HepG2 (cell line): ENCODE results near the gene SLC25A25. TPM values are rescaled to one million over a fixed set of nuclear protein-coding genes. Genes with fewer than 3 reads are reported as not detected.
A peak's percentile ranks its signal among the peaks of the same experiment; 100 is the strongest.

Experiments
- ATF6 ChIP-seq: sonication (generic); formaldehyde crosslinking; conservative IDR thresholded peaks from 2 replicates; pipeline ENCODE4 v1.4.0; 2020; ENCODE audit warnings: missing genetic modification reagents
- CEBPG ChIP-seq: IDR thresholded peaks from 2 replicates; pipeline ENCODE4 v1.6.1; 2016
- CREB1 ChIP-seq, 2 experiments: fragments of 450-650 bp in 1 of 2; IDR thresholded peaks; 2 replicates each; pipeline ENCODE4 v1.6.1; 2016 to 2017; ENCODE audit warnings: control low read depth in 1 of 2, mild to moderate bottlenecking in 1 of 2, missing compliant biosample characterization in 1 of 2, missing genetic modification characterization in 1 of 2
- DRAP1 ChIP-seq: IDR thresholded peaks from 2 replicates; pipeline ENCODE4 v1.6.1; 2016; ENCODE audit warnings: missing genetic modification reagents, missing compliant biosample characterization
- FOSL2 ChIP-seq: sonication (generic); formaldehyde crosslinking; IDR thresholded peaks from 2 replicates; pipeline ENCODE4 v1.4.0; 2020; ENCODE audit warnings: missing genetic modification reagents
- HDAC1 ChIP-seq: sonication (generic); formaldehyde crosslinking; IDR thresholded peaks from 2 replicates; pipeline ENCODE4 v1.5.1; 2020; ENCODE audit warnings: mild to moderate bottlenecking, missing genetic modification reagents
- HMG20A ChIP-seq: IDR thresholded peaks from 2 replicates; pipeline ENCODE4 v1.6.1; 2016; ENCODE audit warnings: borderline replicate concordance
- HNF4A ChIP-seq: sonication (generic); formaldehyde crosslinking; IDR thresholded peaks from 2 replicates; pipeline ENCODE4 v1.4.0; 2020; ENCODE audit warnings: missing genetic modification reagents
- IRF2 ChIP-seq: IDR thresholded peaks from 2 replicates; pipeline ENCODE4 v1.6.1; 2018; ENCODE audit warnings: missing genetic modification reagents, missing compliant biosample characterization
- MLX ChIP-seq: IDR thresholded peaks from 2 replicates; pipeline ENCODE4 v1.6.1; 2016
- NR2F1 ChIP-seq, 2 experiments: fragments of 450-650 bp in 1 of 2; formaldehyde crosslinking in 1 of 2; IDR thresholded peaks; 2 replicates each; pipeline versions ENCODE4 v1.5.0 to v1.6.1; 2016 to 2020; ENCODE audit warnings: mild to moderate bottlenecking in 1 of 2, missing compliant biosample characterization in 1 of 2, missing genetic modification reagents in 1 of 2, moderate library complexity in 1 of 2
- NR2F6 ChIP-seq, 2 experiments: IDR thresholded peaks; 2 replicates each; pipeline ENCODE4 v1.6.1; 2016; ENCODE audit warnings: antibody characterized with exemption in 1 of 2, mild to moderate bottlenecking in 1 of 2
- POGZ ChIP-seq: sonication (generic); formaldehyde crosslinking; IDR thresholded peaks from 2 replicates; pipeline ENCODE4 v1.4.0; 2020; ENCODE audit warnings: mild to moderate bottlenecking, missing genetic modification reagents
- PPARG ChIP-seq: conservative IDR thresholded peaks from 2 replicates; pipeline ENCODE4 v1.6.1; 2016; ENCODE audit warnings: missing biosample characterization, missing genetic modification reagents
- SOX6 ChIP-seq, 2 experiments: fragments of 450-650 bp in 1 of 2; sonication (generic) in 1 of 2; formaldehyde crosslinking in 1 of 2; IDR thresholded peaks; 2 replicates each; pipeline versions ENCODE4 v1.4.0 to v1.6.1; 2017 to 2020; ENCODE audit warnings: antibody characterized with exemption in 1 of 2, mild to moderate bottlenecking in 1 of 2, missing genetic modification reagents in 1 of 2
- STAG1 ChIP-seq: sonication (generic); formaldehyde crosslinking; IDR thresholded peaks from 2 replicates; pipeline ENCODE4 v1.4.0; 2020; ENCODE audit warnings: missing genetic modification reagents
- TRIM24 ChIP-seq: sonication (generic); formaldehyde crosslinking; IDR thresholded peaks from 2 replicates; pipeline ENCODE4 v1.8.0; 2022; ENCODE audit warnings: mild to moderate bottlenecking, missing genetic modification reagents
- YY1 ChIP-seq: IDR thresholded peaks from 2 replicates; pipeline ENCODE4 v1.6.1; 2011; ENCODE audit warnings: low read length, low read depth, moderate library complexity, mild to moderate bottlenecking; ENCODE audit not compliant: insufficient read depth, insufficient replicate concordance
- ZBTB20 ChIP-seq: sonication (generic); formaldehyde crosslinking; IDR thresholded peaks from 2 replicates; pipeline ENCODE4 v1.8.1; 2023; ENCODE audit warnings: missing genetic modification reagents, low read depth, mild to moderate bottlenecking, borderline replicate concordance
- ZBTB39 ChIP-seq: sonication (generic); formaldehyde crosslinking; IDR thresholded peaks from 2 replicates; pipeline ENCODE4 v1.5.0; 2020; ENCODE audit warnings: missing genetic modification reagents
- ZFY ChIP-seq: sonication (generic); formaldehyde crosslinking; IDR thresholded peaks from 2 replicates; pipeline ENCODE4 v1.4.0; 2020; ENCODE audit warnings: missing genetic modification reagents
- ZNF317 ChIP-seq: sonication (generic); formaldehyde crosslinking; IDR thresholded peaks from 2 replicates; pipeline ENCODE4 v1.5.0; 2020; ENCODE audit warnings: mild to moderate bottlenecking, missing genetic modification reagents
- ZNF430 ChIP-seq: sonication (generic); formaldehyde crosslinking; IDR thresholded peaks from 2 replicates; pipeline ENCODE4 v1.9.0; 2021; ENCODE audit warnings: mild to moderate bottlenecking, missing genetic modification reagents
- ZNF567 ChIP-seq: sonication (generic); formaldehyde crosslinking; IDR thresholded peaks from 2 replicates; pipeline ENCODE4 v1.8.1; 2023; ENCODE audit warnings: mild to moderate bottlenecking, missing genetic modification reagents, borderline replicate concordance
- ZNF777 ChIP-seq: sonication (generic); formaldehyde crosslinking; IDR thresholded peaks from 2 replicates; pipeline ENCODE4 v1.4.0; 2020; ENCODE audit warnings: missing genetic modification reagents
- ZNF788 ChIP-seq: sonication (generic); formaldehyde crosslinking; IDR thresholded peaks from 2 replicates; pipeline ENCODE4 v1.5.0; 2020; ENCODE audit warnings: mild to moderate bottlenecking, missing genetic modification reagents, borderline replicate concordance
- ZSCAN31 ChIP-seq: sonication (generic); formaldehyde crosslinking; IDR thresholded peaks from 2 replicates; pipeline ENCODE4 v1.5.0; 2020; ENCODE audit warnings: low read depth, mild to moderate bottlenecking, missing genetic modification reagents
- polyA plus RNA-seq, 8 experiments: library from polyadenylated mRNA; depleted of rRNA in 3 of 8; stranded (reverse) in 7 of 8; unstranded in 1 of 8; fragments of >200 nt; fragmentation: Illumina TruSeq in 4 of 8; extraction: Trizol in 4 of 8; gene quantifications; 2 replicates each; pipeline versions ENCODE4 v1.2.1 to v1.2.3, GENCODE V29; 2011 to 2016; ENCODE audit warnings: low read depth in 4 of 8, missing spikeins in 1 of 8, mixed read lengths in 1 of 8; ENCODE audit not compliant: insufficient read depth in 1 of 8
- total RNA-seq, 5 experiments: library from RNA; depleted of rRNA; stranded (reverse); fragments of >200 nt; fragmentation: Illumina TruSeq; extraction: Trizol; gene quantifications; 2 replicates each; pipeline ENCODE4 v1.2.3, GENCODE V29; 2016; ENCODE audit warnings: low read depth in 1 of 5

Gene SLC25A25
- total and polyA plus RNA-seq, 2 of the 13 experiments (the other 11 are each of a cell fraction or from before 2014, with no cell fraction given): 10.5 to 24.8 TPM

- peak; percentile 10; the same call in 1 of the 2 replicates for TF ChIP-seq DRAP1 (CRISPR knock-in tag)
- peak; percentile 79 for TF ChIP-seq HNF4A (CRISPR knock-in tag)
- TF ChIP-seq ZNF777 (CRISPR knock-in tag): peak; percentile 87
- TF ChIP-seq ZBTB20 (CRISPR knock-in tag): 0 out of 2 replicates have a peak, but pooled peaks have one; percentile 57
- TF ChIP-seq MLX (CRISPR knock-in tag): no peak
- peak; percentile 61; the same call in 1 of the 2 replicates for TF ChIP-seq IRF2 (CRISPR knock-in tag)
- peak; percentile 63 for TF ChIP-seq NR2F6 (IDR thresholded peaks at IDR 0.05)
- TF ChIP-seq NR2F6 (CRISPR knock-in tag; IDR thresholded peaks at IDR 0.05): peak; percentile 77
- peak; percentile 74 for TF ChIP-seq ZSCAN31 (CRISPR knock-in tag)
- TF ChIP-seq STAG1: peak; percentile 56
- no peak for TF ChIP-seq SOX6 (IDR thresholded peaks at IDR 0.05)
- TF ChIP-seq SOX6 (CRISPR knock-in tag; IDR thresholded peaks at IDR 0.05): peak; percentile 60
- TF ChIP-seq CREB1 (IDR thresholded peaks at IDR 0.05): no peak
- peak; percentile 35; the same call in 1 of the 2 replicates for TF ChIP-seq CREB1 (CRISPR knock-in tag; IDR thresholded peaks at IDR 0.05)
- TF ChIP-seq NR2F1 (CRISPR knock-in tag; IDR thresholded peaks at IDR 0.05): peak in 1 of 2 experiments; percentile 26; a peak in 1 of 4 replicates
- TF ChIP-seq ATF6: no peak
- TF ChIP-seq ZFY (CRISPR knock-in tag): peak; percentile 34; the same call in 1 of the 2 replicates
- peak; percentile 26 for TF ChIP-seq YY1
- peak; percentile 50 for TF ChIP-seq HDAC1
- TF ChIP-seq ZNF567 (CRISPR knock-in tag): peak; percentile 69; the same call in 1 of the 2 replicates
- no peak for TF ChIP-seq PPARG (CRISPR knock-in tag)
- TF ChIP-seq CEBPG (CRISPR knock-in tag): peak; percentile 36
- 0 out of 2 replicates have a peak, but pooled peaks have one; percentile 42 for TF ChIP-seq ZNF788 (CRISPR knock-in tag)
- TF ChIP-seq ZBTB39: no peak
- TF ChIP-seq HMG20A (CRISPR knock-in tag): 0 out of 2 replicates have a peak, but pooled peaks have one; percentile 42
- TF ChIP-seq TRIM24 (CRISPR knock-in tag): peak; percentile 18; the same call in 1 of the 2 replicates
- 0 out of 2 replicates have a peak, but pooled peaks have one; percentile 68 for TF ChIP-seq ZNF317 (CRISPR knock-in tag)
- TF ChIP-seq ZNF430 (CRISPR knock-in tag): 0 out of 2 replicates have a peak, but pooled peaks have one; percentile 73
- peak; percentile 55; the same call in 1 of the 2 replicates for TF ChIP-seq POGZ (CRISPR knock-in tag)
- TF ChIP-seq FOSL2 (CRISPR knock-in tag): peak; percentile 30; the same call in 1 of the 2 replicates
Observed at GRCh38 chr9:128043467-128043868, 24.6 kb upstream of the SLC25A25 start (continued).
